ENCODE data around the gene PLA2G4F.

PLA2G4F gene

GRCh38 chr15:42163947-42164550 lies 7.6 kb upstream of the PLA2G4F start:
- DNase-seq: no peak

DNA sequence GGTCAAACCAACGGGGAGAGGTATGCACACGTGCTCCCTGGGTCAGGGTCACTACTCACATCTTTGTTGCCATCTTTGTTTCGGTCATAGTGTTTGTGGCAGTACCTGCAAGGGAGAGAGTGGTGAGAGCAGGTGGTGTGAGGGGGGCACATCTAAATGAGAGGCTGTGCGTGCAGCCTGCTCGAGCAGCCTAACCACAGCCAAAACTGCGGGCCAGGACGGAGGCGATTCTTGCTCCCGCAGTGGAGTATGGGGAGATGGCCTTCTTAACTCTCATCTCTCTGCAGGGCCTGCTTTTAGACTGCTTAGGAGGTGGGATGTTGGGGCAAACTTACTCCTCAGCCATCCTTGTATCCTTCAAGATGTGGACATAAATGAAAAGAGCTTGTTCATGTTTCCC lies 6.9 kb upstream of the PLA2G4F start:
- no peak for DNase-seq

DNA sequence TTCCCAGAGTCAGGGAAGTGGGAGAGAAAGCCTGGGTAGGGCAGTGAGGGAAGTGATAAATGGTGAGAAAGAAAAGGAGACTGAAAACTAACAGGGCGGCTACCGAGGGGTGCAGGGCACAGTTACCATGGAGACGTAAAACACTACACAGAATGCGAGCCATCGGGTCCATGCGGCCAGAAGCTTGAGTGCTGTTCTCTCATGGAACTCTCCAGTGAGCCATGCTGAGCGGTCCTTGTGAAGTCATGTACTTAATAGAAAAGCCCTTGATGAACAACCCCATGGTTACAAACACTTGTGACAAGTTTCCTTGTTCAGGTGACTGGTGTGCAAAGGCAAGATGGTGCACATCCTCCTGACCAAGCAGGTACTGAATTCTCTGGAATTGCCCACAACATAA lies 3.7 kb upstream of the PLA2G4F start:
- DNase-seq: no peak

DNA sequence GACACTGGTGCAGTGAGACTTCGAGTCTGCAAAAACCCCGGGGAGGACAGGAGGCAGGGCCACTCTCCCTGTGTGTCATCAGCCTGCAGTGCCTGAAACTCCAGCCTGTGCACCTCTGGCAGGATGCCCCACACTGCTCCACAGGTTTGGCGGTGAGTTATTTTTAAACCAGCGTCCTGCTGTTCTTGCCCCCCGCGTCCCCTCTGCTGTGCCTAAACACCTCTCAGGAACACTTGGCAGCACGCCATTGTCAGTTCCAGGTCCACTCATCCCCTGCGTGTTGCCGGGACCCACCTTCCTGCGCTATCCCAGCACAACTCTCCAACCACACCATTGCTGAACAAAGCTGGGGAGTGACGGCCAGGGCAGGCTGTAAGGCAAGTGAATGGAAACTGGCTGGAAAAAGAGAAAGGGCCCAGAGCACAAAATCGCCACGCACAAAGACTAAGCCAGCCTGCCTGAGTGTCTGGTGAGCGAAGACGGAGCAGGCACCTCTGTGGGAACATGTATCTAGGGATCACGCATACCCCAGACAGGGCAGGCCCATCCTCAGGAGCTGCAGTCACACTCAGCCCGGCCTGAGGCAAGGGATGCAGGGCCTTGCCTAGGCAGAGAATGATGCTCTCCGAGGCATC lies 3.1 kb upstream of the PLA2G4F start:
- DNase-seq: peak; percentile 7

- no peak for DNase-seq
These were observed 2.5 kb upstream of the PLA2G4F start for GRCh38 chr15:42158941-42159340.

DNA sequence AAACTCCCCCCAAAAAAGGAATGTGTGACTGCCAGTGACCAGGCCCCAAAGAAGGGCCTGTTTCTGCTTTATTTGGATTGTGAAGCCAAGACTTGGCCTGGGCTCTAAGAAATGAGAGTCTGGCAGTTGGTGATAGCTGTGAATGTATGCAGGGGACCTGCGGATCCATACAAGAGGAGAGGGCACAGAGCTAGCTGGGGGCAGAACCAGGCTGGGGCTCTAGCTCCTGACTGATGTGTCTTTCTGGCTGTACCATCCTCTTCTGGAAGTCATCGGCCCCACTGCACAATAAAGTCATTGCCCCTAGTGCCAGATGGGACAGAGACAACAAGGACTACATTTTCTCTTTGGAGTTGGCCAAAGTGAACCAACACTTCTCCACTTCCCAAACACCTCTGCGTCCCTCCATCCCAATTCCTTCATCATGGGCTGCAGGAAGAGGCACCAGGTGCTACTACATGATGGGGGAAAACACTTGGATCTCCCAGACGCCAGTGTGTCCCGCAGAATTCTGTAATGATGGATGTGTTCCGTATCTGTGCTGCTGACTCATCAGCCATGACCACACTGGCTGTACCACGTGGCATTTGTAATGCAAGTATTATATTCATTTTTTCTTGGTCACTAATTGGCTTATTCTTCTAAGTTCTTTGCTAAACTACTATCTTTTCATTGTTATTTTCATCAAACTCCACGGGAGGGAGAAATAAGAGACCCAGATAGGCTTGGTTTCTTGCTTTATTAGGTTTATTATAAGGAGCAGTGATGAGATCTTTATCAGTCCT lies 1.7 kb upstream of the PLA2G4F start:
- DNase-seq: no peak

DNA sequence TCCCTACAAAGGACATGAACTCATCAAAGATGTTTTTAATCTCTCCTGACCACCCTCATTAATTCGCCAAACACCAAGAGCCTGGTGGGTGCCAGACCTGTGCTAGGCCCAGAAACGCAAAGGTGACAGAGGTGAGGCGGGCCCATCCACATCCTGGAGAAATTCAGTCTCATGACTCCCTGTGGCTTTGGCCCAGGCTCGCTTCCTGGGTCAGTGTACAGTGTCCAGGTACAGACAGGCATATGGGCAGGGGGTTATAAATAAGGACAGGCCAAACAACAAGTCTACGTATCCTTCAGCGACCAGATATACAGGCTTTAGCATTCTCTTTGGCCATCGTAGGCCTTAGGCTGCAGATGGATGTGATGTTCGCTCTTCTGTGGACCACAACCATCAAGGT lies 945 bp upstream of the PLA2G4F start:
- DNase-seq: no peak

DNA sequence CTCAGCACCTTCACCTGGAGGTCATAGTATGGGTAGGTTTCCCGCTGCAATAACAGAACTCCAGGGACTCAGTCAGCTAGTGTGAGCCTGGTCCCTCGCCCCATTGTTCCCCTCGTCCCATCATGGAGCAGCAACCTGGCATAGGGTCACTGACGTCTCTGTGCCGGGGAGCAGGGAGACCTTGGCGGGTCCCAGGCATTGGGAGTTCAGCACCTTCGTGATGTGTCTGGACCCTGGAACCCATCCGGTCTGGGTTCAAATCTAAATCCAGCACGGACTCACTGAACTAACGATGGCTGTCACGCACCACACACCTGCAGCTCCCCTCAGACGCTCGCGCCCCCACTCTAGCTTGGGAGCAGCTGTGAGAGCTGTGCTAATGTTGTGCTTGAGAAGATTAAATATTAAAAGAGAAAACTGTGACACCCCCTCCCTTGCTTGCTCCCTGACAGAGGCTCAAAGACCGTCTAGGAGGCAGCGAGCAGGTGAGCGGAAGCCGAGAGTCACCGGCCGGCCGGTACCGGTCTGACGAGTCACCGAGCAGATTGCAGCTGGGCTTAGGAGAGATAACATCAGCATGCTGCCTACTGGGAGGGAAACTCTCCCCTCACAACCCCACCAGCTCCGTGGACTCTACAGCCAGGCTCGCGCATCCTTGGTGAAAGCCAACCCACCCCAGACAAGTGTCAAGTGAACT lies 742 bp downstream of the PLA2G4F start:
- DNase-seq: no peak

DNA sequence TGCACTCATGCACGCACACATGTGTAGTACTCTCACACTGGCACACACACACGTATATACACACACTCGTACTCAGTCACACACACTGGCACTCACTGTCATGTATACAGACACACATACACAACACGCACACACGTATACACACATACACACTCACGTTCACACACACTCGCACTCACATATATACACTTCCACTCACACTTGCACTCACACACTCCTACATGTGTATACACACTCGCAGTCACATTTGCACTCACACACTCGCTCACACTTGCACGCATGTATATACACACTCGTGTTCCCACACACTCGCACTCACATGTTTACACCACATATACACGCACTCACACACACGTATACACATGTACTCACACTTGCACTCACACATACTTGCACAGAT lies 1.5 kb downstream of the PLA2G4F start:
- DNase-seq: no peak

DNA sequence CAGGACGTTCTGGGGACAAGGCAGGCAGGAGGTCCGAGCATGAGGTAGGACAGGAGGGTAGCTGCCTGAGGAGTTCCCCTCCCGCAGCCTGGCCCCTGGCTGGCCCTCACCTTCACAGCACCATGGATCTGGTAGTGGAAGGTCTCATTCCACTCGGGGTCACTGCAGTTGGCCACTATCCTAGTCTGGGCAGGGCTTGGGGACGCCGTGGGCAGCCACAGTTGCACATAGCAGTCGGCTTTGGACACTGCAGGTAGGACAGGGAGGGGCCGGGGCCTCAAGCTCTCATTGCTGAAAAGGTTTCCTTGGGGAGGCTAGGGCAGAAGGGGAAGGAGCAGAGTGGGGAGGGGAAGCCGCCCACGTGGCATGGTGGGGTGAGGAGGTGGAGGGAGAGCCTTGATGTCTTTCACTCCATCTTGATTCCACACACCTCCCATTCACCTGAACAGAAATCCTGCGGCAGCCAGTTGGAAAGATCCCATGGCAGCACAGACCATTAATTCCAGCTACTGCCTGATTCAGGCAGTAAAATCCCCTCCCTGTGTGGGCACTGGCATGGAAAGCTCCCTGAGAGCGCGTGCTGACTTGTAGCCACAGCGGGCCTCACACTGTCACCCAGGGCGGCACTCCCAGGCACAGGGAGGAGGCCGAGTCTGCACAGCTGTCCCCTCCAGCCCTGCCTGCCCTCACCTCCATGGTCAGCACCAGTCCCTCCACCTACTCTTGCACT lies 2.1 kb downstream of the PLA2G4F start:
- DNase-seq: no peak

DNA sequence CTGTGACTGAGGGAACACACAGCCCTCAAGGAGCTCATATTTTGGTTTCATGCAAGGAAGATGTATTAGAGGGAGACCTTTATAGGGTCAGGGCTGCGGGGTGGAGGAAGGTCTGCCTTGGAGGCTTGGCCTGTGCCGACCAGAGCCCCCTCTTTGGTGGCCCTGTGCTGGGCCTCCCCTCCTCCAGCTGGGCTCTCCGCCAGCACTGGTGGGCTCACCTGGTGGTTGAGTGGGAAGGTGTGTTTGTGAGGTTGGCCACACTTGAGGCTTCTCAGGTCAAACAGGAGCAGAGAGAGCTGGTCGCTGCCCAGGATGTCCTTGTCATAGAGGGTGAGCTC lies 2.6 kb downstream of the PLA2G4F start:
- DNase-seq: no peak

GRCh38 chr15:42152921-42153698 lies 3.3 kb downstream of the PLA2G4F start:
- DNase-seq: no peak

DNA sequence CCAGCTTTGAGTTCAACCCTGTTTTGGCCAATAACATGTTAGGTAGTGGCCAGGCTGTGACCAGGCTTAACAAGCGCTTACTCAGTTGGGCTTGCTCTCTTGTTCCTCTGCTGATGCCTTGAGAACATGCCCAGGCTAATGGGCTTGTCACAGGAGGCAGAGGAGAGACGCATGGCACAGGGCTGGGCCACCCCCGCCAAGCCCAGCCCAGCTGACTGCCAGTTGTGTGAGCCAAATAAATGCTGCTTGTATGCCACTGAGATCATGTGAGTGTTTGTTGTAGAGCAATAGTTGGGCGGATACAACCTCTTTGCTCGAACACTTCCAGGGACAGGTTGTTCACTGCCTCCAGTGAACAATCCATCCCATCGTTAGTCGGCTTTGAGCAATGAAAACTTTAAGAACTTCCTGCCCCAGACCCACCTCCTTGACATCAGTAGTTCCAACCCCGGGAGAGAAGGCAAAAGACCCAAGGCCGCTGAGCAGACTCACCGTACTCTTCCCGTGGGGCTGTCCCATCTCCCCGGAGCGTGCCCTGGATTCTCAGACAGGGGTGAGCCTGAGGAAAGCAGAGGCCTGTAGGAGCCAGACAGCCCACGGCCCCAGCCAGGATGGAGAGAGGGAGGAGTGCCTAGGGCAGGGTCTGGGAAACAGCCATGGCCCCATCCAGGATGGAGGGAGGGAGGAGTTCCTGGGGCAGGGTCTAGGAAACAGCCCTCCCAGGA lies 4.1 kb downstream of the PLA2G4F start:
- no peak for DNase-seq

DNA sequence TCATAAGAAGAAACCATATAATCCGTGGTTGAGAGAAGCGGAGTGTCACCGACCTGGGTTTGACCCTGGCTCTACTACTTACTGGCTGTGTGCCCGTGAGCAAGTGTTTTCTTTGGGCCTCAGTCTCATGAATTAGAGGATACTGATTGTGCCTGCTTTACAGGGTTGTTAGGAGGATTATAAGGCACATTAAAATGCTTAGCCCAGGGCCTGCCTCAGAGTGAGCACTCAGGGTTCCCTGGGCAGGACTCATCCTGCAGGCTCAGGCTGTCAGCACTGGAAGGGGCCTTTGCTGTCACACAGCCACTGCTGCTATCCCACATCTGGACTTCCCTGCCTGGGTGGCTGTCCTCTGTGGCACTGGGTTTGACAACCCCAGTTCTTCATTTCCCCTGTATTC lies 4.7 kb downstream of the PLA2G4F start:
- DNase-seq: no peak

DNA sequence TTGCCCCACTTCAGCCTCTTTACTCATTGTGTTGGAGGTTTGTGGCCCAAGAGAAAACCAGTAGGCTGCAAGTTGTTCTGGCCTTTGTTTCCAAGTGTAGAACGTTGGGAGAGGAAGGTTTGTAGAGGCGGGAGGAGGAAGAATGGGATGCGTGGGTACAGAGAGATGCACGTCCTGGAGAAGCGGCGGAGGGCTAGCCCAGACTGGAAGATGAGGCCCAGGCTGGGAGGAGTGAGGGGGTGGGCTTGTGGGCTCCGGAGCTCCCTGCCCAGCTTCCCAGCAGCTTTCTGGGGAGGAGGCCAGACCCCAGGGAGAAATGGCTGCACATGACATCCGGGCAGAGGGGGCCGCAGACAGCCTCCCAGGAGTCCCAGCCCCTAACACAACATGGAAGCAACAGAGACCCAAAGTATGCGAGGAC lies 5.3 kb downstream of the PLA2G4F start:
- no peak for DNase-seq

DNA sequence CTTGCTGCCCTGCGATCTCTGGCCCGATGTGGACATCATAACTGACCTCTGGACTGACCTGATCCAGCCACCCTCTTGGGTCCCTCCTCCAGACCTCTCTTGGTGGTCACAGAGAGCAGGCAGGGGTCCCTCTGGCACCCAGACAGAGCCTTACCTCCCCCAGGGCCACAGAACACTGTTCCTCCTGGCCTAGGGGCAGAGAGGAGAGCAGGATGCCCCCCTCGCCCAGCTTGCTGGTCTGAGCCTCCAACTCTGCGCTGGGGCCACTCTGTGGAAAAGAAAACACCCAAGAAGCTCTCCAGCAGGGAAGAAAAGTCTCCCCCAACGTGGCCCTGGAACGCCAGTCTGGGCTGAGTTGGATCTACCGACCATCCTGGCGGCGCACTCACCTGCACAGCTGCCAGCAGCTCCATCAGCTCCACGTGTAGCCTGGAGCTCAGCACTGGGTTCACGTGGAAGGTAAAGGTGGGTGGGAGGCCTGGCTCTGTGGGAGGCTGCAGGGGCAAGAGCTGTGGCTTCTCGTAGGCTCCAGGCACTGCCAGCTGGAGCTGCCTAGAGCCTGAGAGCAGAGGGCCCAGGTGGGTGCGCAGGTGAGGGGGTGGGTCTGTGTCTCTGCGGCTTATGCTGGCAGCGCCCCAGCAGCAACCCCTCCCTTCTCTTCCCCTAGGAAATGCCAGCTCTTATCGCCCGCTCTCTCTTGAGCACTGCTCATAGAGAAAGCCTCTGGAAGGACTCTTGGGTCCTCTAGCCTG lies 6.0 kb downstream of the PLA2G4F start:
- no peak for DNase-seq

GRCh38 chr15:42149493-42150218 lies 6.8 kb downstream of the PLA2G4F start:
- no peak for DNase-seq

DNA sequence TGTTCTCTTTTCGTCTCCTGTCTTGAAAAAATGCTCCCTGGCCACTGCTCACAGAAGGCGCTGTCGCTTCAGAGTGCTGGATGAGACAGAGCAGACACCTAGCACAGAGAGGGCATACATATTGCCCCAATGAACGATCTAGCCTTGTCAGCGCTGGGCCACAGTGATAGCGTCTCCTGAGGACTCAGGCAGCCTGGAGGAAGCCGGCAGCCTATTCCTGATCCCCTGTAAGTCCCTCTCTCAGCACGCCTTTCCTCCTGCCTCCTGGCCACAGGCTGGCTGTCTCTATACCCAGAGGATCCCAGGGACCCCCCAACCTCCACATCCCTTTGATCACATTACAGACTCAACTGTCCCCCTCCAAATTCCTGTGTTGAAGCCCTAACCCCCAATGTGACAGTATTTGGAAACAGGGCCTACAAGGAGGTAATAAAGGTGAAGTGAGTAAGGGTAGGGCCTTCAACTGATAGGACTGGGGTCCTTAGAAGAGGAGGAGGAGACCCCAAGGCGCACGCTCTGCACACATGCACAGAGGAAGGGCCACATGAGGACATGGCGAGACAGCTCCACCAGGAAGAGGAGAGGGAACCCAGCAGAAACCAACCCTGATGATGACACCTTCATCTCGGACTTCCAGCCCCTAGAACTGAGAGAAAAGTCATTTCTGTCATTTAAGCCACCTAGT lies 7.5 kb downstream of the PLA2G4F start:
- no peak for DNase-seq

DNA sequence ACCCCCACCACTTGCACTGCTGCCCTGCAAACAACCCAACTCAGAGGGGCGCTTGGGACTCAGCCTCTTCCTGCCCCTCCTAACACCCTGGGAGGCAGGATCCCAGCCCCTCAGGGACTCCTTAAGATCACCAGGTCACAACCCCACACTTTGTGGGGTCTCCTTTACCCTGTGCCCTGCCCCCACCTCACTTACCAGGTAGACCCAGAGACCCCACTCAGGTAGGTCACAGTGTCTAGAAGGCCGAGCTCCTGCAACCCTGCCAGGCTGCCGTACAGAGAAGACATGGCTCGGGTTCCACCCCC lies 9.1 kb downstream of the PLA2G4F start:
- no peak for DNase-seq

Measured in NCI-H2081 treated with DMSO at 0.1 percent for 48 hours (cell line).